ENCODE results near the gene PP2D1.
"Not testable (repeated sequence)": the region's sequence is repeated elsewhere in the genome, so short reads cannot be mapped to it uniquely, and the experiment has no call there.

PP2D1 gene

DNA sequence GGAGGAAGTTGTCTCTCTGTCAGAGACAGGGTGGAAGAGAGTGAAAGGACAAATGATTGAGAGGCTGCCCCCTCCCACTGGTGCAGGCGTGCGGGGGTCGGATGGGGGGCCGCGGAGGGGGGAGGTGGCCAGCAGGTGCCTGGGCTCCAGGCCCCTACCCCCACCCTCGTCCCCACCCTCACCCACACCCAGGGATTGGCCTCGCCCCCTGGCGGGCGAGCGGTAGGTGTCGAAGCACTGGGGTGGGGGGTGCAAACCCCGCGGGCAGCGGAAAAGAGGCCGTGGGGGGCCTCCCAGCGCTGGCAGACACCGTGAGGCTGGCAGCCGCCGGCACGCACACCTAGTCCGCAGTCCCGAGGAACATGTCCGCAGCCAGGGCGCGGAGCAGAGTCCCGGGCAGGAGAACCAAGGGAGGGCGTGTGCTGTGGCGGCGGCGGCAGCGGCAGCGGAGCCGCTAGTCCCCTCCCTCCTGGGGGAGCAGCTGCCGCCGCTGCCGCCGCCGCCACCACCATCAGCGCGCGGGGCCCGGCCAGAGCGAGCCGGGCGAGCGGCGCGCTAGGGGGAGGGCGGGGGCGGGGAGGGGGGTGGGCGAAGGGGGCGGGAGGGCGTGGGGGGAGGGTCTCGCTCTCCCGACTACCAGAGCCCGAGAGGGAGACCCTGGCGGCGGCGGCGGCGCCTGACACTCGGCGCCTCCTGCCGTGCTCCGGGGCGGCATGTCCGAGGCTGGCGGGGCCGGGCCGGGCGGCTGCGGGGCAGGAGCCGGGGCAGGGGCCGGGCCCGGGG, 27.9 kb upstream of the PP2D1 start, which contains the start of gene KAT2B:
Gene KAT2B (plus strand): TSS at position 682 of the 783 bp plus-strand sequence. CDS start 32 bp downstream, at position 714.
- peak; percentile 32 for DNase-seq

DNA sequence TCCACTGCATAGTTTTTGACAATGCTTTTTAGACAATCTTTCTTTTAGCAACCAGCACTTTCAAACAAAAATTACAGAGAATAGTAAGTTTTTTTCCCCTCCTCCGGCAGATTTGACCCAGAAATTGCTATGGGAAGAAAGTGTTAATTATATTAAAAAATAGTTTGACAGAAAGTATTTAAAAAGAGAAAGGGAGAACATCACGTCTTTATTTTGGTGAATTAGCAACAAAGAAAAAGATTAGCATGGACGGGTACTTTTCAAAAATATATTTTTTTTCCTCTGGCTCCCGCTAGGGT, 27.4 kb upstream of the PP2D1 start:
- DNase-seq = no peak

GRCh38 chr3:20038699-20039465, 26.8 kb upstream of the PP2D1 start:
- DNase-seq = no peak

- no peak for DNase-seq
These were observed 25.4 kb upstream of the PP2D1 start for GRCh38 chr3:20037255-20037996.

GRCh38 chr3:20035019-20035418, 23.0 kb upstream of the PP2D1 start:
- no peak for DNase-seq

DNA sequence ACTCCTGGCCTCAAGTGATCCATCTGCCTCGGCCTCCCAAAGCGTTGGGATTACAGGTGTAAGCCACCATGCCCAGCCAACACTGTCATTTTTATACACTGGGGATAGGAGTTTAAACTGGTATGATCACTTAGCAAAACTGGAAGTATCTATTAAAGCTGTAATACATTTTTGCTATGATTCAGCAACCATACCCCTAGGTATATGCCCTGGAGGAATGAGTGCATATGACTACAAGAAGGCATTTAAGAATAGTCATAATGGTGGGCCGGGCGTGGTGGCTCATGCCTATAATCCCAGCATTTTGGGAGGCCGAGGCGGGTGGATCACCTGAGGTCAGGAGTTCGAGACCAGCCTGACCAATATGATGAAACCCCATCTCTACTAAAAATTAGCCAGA, 19.9 kb upstream of the PP2D1 start:
- DNase-seq = not testable (repeated sequence)

- no peak for DNase-seq
These were observed 16.9 kb upstream of the PP2D1 start for GRCh38 chr3:20028905-20029331.

GRCh38 chr3:20027136-20027535, 15.1 kb upstream of the PP2D1 start:
- no peak for DNase-seq

DNA sequence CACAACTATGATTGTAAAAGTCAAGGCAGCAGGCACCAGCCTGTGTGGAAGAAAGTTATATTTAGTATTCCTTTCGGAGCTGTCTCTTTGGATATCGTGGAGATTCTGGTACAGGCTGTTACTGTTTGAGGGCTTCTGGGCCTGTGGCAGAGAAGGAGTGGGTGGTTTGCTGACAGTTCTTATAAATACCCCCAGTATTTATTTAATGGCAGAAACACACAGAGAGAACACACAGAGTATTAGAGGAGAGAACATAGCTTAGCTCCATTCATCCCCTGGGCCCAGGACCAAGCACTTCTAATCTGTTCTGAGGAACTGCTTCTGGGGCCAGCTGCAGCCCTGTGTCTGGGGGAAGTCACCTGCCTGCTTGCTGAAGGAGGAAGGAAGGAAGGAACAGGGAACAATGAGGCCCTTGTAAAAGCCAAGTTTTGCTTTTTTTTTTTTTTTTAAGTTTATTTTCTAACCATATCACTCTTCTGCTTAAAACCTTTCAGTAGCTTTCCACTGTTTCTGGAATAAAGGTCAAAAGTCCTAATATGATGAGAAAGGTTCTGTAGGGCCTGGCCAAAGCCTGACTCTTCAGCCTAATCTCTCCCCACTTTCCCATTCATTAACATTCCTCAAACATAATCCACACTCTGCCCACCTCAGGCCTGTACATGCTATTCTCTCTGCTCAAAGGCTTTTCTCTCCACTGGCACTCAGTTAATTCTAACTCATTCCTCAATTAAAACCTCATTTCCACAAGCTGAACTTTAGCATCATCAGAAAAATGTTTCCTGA, 11.8 kb upstream of the PP2D1 start:
- no peak for DNase-seq

DNA sequence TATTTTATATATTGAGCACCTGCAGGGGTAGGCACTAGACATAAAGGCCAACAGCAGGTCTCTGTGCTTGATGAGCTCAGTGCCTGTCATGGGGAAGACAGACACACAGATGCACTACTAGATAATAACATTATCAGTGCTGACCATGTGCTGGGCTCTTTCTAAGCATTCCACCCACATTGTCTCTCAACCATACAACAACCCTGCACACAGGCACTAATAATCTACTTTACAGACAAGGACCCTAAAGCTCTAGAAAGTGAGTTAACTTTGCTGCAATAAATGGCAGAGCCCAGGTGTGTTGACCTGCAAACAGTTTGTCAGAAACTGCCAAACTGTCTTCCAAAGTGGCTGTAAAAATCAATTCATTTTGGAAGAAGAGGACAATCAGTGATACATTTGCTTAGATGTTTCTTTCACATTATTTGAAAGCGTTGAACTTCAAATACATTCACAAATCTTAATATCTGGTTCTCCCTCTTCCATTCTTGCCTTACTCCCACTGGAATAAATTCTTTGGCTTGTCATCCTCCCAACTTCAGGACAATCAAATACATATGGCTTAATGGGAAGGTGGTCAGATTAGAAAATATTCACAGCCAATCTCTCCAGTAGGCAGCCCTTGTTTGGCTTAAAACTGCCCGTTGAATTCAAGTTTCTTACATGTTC, 11.0 kb upstream of the PP2D1 start:
- no peak for DNase-seq

- DNase-seq = not testable (repeated sequence)
These were observed 4.0 kb upstream of the PP2D1 start for GRCh38 chr3:20016076-20016475.

DNA sequence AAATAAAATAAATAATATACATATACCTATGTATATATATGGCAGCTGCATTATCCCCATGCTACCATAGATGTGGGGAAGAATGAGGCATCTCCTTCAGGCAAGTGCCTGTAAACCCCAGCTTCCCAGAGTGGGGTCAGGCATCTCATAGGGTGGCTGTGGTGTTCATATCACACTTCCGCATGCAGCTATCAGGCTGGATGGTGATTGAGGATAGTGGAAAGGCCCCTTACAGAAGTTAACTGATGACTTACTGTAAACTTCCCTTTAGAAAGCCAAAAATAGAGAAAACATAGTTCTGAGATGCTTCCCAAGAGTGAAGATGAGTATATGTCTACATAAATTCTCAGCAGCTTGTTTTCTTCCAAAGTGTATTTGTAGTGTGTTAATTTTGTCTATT, 3.5 kb upstream of the PP2D1 start:
- DNase-seq = no peak

GRCh38 chr3:20013396-20013795, 1.3 kb upstream of the PP2D1 start:
- DNase-seq = no peak

- no peak for DNase-seq
These were observed 3.4 kb downstream of the PP2D1 start for GRCh38 chr3:20008646-20009045.

GRCh38 chr3:20007960-20008359, 4.1 kb downstream of the PP2D1 start:
- no peak for DNase-seq

DNA sequence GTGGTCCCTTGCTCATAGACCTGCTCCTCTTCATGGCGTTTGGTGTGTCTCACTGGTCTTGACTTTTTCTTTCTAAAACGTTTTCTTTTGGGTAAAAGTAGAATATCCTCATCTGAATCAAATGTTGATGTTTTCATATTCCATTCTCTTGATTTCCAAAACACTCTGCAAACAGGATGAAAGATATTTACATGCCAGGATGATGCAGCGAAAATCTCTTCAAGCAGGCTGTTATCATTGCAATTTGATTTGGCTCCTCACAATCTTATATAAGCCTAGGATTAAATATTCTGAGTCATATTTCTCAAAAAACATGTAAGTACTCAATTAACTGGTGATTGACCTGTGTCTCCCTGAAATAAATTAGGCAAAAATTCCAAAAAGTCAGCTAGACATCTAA, 10.1 kb downstream of the PP2D1 start:
- no peak for DNase-seq

DNA sequence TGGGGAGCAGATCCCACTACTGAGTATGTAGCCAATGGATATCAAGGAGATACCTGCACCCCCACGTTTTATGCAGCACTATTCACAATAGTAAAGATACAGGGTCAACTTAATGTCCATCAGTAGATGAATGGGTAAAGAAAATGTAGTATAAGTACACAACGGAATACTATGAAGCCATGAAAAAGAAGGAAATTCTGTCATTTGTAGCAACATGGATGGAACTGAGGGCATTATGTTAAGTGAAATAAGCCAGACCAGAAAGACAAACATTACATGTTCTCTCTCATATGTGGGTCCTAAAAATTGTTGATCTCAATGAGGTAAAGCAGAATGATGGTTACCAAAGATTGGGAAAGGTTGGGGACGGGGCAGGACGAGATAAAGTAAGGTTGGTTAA, 14.6 kb downstream of the PP2D1 start:
- no peak for DNase-seq

- DNase-seq = no peak
These were observed 17.3 kb downstream of the PP2D1 start for GRCh38 chr3:19994796-19995195.

- DNase-seq = not testable (repeated sequence)
These were observed 23.2 kb downstream of the PP2D1 start for GRCh38 chr3:19988904-19989303.

DNA sequence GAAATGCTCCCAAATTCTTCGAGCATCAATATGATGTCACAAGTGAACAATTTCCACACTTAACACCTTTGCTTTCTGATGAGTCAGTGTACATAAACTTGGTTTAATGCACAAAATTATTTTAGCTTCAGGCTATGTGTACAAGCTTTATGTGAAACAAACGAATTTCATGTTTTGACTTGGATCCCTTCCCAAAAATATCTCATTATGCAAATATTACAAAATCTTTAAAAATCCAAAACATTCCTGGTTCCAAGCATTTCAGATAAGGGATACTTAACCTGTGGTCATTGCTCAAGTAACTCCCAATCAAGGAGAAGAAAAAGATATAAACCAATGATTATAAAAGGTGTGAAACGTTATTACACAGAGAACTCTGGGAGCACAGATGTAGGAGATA, 40.0 kb downstream of the PP2D1 start:
- DNase-seq = no peak

GRCh38 chr3:19970327-19970726, 41.7 kb downstream of the PP2D1 start:
- no peak for DNase-seq

- DNase-seq = no peak
These were observed 44.3 kb downstream of the PP2D1 start for GRCh38 chr3:19967812-19968211.

All from cortex of kidney (tissue), 1 donor.